GM19452 (cell line): ENCODE data around the gene PFKFB3.
"Not testable (repeated sequence)": the region's sequence is repeated elsewhere in the genome, so short reads cannot be mapped to it uniquely, and the experiment has no call there.

Experiments
- ATAC-seq: cut with Tn5 transposase; IDR thresholded peaks from one replicate; pipeline ENCODE4 v1.9.1; 2021; ENCODE audit not compliant: unreplicated experiment

The PFKFB3 gene

DNA sequence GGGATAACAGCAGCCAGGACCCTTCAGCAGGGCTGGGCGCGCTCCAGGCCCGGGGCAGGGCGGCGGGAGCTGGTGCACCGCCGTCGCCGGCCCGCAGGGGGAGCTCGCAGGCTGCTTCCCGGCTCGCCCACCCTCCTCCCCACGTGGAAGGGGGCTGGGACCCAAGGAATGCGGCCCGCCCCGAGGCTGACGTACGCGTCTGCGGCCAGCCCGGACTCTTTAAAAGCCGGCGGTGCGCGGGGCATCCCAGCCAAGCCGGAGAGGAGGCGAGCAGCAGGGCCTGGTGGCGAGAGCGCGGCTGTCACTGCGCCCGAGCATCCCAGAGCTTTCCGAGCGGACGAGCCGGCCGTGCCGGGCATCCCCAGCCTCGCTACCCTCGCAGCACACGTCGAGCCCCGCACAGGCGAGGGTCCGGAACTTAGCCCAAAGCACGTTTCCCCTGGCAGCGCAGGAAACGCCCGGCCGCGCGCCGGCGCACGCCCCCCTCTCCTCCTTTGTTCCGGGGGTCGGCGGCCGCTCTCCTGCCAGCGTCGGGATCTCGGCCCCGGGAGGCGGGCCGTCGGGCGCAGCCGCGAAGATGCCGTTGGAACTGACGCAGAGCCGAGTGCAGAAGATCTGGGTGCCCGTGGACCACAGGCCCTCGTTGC lies at the start of gene PFKFB3:
PFKFB3 (plus strand) TSS at position 249 of the 647 bp plus-strand sequence; CDS start at position 578, 329 bp downstream.
- ATAC-seq: peak; percentile 78

DNA sequence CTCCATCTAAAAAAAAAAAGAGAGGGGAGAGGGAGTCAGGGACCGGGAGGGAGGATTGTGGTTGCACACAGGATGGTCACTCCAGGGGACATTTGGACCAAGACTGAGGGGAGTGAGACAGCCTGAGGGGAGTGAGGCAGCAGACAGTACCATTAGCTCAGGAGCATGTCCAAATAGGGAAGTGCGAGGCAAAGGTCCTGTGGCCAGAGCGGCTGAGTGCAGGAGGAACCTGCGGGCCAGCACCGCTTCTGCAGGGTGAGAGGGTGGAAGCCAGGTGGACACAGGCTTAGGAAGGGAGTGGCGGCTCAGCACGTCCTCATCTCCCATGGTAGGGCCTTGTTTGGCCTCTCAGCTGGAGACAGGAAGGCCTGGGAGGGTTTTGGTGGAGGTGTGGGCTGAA lies 48.9 kb upstream of the PFKFB3 start:
- ATAC-seq: no peak

DNA sequence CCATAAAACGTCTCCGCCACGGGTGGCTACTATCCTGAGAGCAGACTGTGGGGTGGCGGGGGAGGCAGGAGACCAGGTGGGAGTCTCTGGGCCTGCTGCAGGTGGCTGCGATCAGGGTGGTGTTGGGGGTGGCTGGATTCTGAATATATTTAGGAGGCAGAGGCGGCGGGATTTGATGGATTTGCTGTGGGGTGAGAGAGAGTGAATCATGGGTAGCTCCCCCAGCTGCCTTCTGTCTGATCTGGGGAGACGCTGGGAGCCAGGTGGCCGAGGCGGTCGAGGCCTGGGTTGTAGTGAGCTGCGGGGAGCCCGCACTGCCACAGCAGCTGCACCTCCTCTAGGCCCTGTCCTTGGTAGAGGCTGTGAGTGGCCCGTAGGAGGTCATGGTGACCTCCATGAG lies 48.2 kb upstream of the PFKFB3 start:
- no peak for ATAC-seq

DNA sequence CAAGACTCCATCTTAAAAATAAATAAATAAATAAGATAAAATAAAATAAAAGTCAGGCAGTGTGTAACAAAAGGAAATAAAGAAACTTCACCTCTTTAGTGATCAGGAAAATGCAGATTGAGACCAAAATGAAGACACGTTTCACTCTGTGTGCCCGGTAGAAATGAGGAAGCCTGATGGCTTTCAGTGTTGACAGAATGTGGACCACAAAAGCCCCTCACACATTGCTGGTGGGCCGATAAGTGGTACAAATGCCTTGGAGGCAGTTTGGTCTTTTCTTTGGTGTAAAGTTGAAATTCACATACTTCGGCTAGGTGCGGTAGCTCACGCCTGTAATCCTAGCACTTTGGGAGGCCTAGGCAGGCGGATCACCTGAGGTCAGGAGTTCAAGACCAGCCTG lies 44.5 kb upstream of the PFKFB3 start:
- ATAC-seq: no peak

DNA sequence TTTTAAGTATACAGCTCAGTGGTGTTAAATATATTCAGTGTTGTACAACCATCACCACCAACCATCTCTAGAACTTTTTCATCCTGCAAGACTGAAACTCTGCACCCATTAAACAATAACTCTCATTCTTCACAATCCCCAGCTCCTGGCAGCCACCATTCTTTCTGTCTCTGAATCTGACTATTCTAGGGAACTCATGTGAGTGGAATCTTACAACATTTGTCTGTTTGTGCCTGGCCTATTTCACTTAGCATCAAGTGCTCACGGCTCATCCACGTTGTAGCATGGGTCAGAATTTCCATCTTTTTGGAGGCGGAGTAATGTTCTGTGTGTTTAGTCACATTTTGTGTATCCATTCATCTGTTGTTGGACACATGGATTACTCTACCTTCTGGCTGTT lies 40.8 kb upstream of the PFKFB3 start:
- no peak for ATAC-seq

DNA sequence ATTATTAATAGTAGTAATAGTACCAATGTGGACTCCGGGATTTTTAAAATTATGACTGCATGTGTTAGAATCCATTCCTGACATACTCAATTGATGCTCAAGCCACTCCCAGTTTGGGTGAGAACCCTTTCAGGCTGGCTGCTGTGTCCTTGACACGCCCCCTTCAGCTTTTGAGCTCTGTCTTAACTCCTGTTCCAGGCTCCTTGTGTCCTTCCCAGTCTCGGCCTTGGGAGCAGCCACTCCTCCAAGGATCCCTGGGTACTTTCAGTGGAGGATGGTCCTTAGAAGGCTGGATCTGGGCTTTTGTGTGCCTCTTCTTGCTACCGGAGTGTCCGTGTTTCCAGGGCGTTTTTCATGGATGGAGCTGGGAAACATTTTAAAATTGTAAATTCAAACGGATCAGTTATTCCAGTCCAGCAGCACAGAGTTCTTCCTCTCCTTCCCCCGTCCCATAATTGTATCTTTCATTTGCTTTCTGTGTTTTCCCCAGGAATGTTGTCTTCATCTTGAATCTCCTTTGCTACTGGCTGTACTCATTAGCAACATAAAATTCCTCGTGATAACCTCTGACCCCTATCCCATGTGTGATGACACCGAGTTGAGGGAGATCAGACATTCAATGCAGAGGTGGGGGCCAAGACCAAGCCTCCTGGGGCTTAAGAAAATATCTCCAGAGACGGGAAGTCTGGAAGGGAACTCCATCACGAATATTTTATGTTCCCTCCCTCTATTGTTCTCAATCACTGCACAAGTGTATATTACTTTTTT lies 40.0 kb upstream of the PFKFB3 start:
- no peak for ATAC-seq

DNA sequence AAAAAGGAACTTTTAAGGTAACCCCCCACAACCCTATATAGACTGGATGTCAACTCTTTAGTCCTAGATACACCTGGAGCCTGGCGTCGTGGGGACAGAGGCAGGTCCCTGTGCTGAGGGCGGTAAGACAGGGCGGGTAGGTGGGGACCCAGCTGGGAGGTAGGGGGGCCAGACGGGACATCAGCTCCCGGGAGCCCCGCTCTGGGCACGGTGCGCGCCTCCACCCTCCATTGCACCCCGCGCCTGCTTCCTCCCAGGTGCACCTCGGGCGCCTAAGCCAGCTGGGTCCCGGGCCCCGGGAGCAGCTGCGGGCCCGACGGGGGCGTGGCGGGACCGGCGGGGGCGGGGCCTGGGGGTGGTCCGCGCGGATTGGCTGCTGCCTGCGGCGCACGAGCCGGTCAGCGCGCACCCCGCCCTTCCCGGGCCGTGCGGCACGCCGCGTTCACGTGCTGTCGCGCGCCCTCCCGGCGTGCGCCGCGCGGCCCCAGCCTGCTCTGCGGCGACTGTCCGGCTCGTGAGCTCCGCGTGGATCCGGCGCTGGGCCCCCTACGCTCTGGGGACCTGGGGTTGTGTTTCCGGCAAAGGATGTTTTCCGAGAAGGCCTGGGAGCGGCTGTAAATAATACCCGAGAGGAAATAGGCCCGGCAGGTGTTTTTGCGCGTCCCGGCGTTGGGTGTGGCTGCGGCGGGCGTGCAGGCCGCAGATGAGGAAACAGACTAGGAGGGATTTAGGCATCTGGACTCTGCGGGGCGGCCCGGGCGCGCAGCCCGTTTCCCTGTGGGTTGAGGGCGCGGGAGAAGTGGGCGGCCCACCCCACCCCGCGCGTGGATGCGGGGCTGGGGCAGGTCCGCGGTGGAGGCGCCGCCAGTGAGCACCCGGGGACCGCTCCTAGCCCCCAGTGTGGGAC lies 39.1 kb upstream of the PFKFB3 start:
- peak; percentile 97 for ATAC-seq

DNA sequence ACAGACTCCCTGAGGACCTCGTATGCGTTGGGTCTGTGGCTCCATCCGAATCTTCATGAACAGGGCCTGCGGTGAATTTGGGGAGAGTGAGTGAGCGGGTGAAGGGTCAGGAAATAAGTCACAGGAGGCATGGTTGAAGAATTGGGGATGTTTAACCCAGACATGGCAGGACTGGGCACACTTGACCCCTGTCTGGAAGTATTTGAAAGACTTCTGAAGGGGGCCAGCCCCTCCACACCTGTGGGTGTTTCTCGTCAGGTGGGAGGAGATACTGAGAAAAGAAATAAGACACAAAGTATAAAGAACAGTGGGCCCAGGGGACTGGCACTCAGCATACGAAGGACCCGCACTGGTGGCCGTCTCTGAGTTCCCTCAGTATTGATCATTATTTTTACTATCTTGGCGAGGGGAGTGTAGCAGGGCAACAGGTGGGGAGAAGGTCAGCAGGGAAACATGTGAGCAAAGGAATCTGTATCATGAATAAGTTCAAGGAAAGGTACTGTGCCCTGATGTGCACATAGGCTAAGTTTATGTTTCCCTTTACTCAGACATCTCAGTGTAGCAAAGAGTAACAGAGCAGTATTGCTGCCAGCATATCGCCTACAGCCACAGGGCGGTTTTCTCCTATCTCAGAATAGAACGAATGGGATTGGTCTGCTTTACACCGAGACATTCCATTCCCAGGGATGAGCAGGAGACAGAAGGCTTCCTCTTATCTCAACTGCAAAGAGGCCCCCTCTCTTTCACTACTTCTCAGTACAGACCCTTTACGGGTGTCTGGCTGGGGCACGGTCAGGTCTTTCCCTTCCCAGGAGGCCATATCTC lies 38.2 kb upstream of the PFKFB3 start:
- ATAC-seq: no peak

DNA sequence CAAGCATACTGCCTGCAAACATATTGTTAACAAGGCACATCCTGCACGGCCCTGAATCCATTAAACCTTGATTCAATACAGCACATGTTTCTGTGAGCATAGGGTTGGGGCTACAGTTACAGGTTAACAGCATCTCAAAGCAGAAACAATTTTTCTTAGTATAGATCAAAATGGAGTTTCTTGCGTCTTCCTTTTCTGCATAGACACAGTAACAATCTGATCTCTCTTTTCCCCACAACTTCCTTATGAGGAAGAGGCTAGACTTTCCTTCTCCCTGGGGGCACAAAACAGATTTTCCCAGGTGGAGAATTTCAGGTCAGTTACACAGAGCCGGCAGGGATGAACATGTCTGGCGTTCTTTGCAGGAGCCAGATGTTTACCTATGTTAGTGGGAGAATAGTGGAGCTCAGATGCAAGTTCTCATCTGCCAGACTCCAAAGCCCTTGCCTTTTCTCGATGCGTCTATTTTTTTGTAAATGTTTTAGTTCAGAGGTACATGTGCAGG lies 37.5 kb upstream of the PFKFB3 start:
- ATAC-seq: no peak

DNA sequence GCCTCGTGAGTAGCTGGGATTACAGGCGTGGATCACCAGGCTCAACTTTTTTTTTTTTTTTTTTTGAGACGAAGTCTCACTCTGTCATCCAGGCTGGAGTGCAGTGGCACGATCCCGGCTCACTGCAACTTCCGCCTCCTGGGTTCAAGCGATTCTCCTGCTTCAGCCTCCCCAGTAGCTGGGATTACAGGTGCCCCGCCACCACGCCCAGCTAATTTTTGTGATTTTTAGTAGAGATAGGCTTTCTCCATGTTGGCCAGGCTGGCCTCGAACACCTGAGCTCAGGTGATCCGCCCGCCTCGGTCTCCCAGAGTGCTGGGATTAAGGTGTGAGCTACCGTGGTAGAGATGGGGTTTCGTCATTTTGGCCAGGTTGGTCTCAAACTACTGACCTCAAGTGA lies 36.8 kb upstream of the PFKFB3 start:
- not testable (repeated sequence) for ATAC-seq

DNA sequence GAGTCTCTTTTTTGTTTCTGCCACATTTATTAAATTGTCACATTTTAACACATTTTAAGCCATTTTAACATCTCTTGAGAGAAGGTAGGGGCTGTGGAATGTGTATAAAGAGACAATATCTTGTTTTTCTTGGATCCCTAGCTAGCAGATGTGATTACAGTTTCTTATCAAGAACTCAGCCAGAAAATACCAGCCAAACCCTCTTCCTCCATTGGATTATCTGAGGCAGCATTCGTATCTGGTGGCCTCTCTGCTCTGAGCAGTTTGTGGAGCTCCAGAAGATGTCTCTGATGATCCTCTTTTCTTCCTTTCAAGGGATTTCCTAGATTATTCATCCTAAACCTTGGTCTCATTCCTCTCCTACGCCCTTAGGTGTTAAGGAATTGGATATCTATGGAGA lies 35.3 kb upstream of the PFKFB3 start:
- ATAC-seq: no peak

DNA sequence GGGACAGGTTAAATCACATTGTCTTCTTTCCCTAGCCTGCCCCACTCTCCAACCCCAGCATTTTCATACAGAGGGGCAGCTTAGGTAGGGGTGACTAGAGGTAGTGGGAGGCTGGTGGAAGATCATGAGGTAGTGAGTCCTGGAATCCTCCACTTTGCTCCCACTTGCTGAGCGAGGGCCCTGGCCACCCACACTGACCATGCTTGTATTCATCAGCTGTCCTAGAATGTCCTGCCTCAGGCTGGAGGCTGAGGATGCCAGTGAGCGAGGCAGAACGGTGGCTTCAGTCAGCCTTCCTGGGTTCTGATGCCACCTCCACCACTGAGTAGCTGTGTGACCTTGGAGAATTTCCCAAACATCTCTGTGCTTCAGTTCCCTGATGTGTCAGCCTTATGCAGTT lies 34.6 kb upstream of the PFKFB3 start:
- ATAC-seq: no peak

DNA sequence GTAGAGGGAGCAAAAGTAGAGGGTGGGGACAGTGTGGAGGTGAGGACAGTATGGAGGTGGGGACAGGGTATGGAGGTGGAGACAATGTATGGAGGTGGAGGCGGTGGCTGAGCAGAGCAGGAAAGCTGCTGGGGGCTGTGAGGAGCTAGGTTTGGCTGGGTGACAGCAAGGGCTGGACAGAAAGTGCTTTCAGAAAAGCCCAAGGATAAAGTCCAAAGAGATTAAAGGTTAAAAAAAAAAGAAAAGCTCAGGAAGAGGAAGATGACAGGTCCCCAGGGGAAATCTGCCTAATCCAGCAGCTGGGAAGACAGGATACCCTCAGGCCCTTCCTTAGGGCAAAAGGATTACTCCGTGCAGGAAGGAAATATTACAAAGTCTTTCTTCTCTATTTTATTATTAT lies 32.1 kb upstream of the PFKFB3 start:
- ATAC-seq: no peak

DNA sequence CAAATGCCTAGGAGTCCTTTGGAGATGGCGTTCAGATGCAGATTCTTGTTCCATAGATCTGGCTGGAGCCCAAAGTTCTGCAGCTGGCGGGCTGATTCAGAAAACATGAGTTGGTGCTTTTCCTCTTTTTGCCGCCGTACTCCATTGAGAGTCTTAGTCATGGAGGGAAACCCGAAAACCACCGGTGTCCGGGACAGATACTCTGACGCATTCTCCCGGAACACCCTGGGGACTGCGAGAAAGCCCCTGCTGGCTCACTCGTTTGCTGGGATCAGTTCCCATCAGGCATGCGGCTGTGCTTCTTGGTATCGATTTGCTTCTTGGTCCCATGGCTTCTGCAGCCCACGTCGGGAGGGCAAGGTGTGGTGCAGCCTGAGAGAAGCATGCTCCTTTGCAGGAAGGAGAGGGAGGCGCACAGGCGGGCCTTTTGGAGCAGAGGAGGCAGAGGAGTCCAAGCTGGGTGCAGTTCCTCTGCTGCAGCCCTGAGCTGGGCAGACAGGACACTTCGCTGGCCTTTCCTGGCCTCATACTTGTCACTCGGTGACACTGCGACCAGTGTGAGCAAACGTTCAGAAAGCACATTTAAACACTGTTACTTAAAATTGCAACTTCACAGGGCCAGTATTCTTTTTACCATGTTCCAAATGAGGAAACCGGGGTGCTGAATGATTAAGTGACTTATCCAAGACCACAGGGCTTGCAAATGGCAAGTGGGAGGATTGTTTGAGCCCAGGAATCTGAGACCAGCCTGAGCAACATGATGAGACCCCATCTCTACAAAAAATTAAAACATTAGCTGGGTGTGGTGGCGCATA lies 30.6 kb upstream of the PFKFB3 start:
- ATAC-seq: no peak

DNA sequence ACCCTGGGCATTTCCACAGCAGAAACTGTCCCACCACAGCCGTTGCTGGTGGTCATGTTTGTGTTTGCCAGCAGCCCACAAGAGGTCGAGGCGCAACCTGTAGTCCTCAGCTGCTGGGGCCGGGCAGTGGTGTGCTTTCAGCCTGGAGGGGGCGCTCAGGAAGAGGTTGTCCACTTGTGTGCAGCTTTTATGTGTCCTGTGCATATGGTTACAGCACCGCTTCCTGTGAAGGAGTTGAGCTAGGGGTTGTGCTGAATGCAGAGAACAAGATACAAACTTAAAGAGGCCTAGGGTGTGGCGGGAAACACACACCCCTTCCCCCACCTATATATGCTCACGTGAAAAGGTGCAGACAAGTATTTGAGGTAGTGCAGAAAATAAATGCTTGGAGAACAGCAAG lies 29.5 kb upstream of the PFKFB3 start:
- ATAC-seq: no peak

DNA sequence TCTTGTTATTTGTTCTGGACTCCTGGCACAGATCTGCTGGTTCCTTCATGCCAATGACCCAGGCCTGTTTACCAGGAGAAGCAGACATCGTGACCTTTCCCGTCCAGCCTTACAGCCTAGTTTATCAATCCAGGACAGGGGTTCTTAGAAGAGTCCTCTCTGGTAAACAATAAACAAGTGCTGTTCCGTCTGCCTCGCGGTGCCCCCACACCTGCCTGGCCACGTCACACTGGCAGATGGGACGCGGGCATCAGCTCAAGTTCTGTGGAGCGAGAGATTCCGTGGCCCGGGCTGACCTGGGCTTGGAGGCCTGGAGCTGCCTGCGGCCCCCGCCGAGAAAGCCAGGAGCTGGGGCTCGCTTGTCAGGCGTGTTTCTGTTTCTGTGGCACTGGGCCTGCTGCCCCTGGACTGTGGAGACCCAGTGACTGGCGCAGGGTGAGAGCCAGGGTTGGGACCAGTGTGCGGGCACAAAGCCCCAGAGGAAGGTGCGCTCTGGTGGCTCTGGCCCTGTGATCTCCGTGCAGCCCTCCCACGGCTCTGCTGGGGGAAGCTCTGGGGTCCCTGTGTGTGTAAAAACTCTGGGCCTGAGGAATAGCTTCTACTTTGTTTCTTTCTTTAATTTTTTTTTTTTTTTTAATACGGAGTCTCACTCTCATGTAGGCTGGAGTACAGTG lies 28.4 kb upstream of the PFKFB3 start:
- no peak for ATAC-seq

DNA sequence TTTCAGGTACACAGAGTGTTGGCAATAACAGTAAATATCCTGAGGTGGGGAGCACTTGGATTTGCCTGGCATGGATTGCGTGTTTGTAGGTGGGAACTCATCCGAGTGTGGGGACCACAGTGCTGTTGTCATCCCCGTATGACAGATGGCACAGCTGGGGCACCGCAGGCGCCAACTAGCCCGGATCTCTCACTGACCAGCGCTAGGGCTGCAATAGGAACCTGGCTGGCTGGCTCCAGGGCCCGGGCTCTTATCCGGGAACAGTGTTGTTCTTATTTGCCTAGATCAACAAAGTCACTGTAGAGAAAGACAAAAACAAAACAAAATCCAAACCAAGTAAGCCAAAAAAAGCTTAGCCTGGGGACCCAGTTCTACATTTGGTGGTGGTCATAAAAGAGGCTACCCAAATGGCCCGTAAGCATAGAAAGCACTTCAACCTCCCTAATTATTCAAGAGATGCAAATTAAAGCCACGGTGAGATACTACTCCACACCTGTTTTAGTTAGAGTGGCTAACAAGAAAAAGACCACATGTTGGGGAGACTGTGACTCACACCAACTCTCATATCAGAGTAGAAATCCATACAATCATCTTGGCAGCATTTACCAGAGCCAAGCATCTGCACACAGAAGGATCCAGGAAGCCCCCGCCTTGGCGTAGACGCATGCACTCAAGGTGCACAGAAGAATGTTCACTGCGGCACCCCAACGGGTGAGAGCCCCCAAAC lies 27.2 kb upstream of the PFKFB3 start:
- no peak for ATAC-seq

DNA sequence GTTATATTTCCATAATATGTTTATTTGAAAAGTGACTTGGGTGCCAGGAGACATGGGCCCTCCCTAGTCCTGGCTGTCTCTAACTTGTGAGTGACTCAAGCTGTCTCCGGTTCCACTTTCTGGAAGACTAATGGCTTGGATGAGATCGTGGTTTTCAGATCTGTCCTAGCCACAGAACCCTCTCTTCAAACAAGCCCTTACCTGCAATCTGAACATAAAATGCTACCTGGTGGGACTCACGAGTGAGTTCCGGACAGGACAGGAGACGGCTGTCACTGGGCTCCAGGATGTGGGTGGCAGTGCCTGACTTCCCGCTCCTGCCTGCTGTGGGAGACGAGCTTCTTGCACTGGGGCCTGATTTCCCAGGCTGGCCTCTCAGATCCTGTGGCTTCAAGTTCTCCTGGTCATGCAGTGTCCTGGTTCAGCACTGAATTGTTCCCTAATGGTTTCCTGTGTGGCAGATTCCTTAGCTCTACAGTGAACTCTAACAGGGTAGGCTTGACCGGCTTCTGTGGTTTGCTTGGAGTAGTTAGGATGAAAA lies 26.0 kb upstream of the PFKFB3 start:
- ATAC-seq: no peak
